K562 treated with DMSO at 1 percent for 4 hours (cell line): Measurements from ENCODE around the gene ARID1A. TPM values are rescaled to one million over a fixed set of nuclear protein-coding genes. Genes with fewer than 3 reads are reported as not detected.

Experiments
- total RNA-seq: library from RNA; unstranded; fragments of 300-600 nt; gene quantifications from 2 replicates; pipeline ENCODE4 v1.2.3, GENCODE V29; 2022; ENCODE audit not compliant: insufficient read depth

The ARID1A gene
- total RNA-seq, result 35.2 and 40.5 TPM in 2 replicates

DNA sequence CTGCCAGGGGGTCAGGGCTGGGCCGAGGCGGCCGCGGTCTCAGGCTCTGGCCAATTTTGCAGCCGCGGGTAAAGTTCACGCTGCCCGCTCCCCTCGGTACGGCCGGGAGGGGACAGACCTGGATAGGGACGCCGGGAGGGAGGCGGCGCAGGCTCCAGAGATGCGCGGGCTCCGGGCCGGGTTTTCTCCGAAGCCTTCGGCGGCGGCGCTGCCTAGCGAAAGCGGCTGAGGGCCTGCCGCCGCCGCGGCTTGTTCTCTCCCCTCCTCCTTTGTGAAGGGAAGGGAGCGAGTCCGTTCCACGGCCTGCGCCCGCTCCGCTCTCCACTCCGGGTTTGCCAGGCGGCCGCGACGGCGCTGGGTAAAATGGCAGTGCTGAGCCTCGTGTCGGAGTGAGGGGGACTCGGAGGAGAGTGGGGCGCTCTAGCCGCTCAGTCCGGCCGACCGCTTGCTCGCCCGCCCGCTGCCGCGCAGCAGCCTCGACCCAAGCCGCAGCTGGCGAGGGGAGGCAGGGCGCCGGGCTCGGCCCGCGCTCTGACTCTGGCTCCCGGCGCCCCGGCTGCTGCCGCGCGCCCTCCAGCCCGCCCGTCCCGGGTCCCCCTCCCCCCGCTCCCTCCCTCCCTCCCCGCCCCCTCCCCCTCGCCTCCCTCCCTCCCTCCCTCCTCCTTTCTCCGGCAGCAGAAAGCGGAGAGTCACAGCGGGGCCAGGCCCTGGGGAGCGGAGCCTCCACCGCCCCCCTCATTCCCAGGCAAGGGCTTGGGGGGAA lies at the start of gene ARID1A:
TSS of gene ARID1A (plus strand) at position 660 of the 763 bp plus-strand sequence. CDS start 389 bp downstream, outside the sequence.

DNA sequence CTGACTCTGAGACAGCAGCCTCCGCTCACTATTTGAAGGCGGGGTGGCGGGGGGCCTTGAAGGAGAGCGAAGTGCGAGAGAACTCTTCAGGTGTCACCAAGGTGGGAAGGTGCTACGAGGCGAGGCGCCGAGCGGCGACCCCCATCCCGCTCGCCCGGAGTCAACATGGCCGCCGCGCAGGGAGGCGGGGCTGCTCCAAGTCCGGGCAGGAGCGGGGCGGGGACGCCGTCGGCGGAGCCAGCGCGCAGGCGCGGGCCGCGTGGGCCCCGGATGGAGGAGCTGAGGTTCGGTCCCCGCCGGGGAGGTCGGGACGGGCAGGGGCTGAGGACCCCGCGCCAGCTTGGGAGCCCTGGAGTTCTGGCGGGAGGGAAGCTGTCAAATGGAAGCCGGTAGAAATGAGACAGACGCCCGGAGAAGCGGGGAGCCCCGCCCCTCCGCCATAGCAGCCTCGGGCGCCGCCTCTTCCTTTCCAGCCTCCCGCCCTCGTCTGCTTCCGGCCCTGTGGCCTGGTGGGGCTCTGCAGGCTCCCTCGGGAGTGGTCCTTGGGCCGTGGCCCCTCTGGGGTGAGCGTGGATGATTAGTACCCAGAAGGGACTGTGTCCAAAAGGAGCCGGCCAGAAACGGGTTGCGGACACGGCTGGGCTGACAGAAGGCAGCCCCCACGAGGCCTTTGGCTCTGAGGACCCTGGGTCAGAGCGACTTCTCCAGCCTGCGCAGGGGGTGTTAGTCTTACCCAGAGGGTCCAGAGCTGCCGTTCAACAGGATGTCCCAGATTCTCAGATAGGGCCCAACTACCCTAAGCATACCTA lies 92.1 kb downstream of the ARID1A start, which contains the start of gene PIGV:
TSS of gene PIGV (plus strand) at position 245 of the 809 bp plus-strand sequence. CDS start 2,866 bp downstream, outside the sequence.

DNA sequence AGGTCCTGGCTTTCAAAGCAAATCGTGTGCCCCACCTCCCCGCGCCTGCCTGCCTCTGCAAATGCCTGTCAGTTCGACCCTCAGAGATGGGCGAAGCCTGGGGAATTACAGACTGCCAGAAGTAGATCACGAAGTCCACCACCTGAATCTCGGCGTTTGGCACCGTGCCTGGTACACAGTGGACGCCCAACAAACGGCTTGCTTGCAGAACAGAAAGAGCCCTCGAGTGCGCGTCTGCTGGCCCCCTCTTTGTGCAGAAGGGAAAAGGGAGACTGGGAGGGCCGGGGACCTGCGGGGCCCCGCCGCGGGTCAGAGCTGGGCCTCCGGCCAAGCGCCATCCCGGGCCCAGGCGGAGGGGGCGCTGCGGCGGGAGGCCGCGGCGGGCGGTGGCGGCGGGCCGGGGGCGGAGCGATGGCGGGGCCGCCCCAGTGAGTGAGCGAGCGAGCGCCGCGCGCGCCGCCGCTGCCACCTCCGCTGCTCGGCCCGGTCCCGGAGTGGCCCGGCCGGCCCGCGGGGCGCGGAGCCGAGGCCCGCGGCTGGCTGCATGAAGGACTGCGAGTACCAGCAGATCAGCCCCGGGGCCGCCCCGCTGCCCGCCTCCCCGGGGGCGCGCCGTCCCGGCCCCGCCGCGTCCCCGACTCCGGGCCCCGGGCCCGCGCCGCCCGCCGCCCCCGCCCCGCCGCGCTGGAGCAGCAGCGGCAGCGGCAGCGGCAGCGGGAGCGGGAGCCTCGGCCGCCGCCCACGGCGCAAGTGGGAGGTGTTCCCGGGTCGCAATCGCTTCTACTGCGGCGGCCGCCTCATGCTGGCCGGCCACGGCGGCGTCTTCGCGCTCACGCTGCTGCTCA lies 130.7 kb downstream of the ARID1A start, which contains the start of gene ZDHHC18:
TSS of gene ZDHHC18 (plus strand) at position 428 of the 845 bp plus-strand sequence. CDS start at position 545, 117 bp downstream.

Other genes with a start within 250 kb of the ARID1A start
- 489 and 592 TPM in 2 replicates for gene HMGN2, start 223.6 kb upstream of the ARID1A start, total RNA-seq
- gene RPS6KA1, start 166.3 kb upstream of the ARID1A start, total RNA-seq, result 64.1 and 65.0 TPM in 2 replicates
- gene PIGV, start 91.9 kb downstream of the ARID1A start, total RNA-seq, result 11.0 and 11.3 TPM in 2 replicates
- gene ZDHHC18, start 130.7 kb downstream of the ARID1A start, total RNA-seq, result 24.9 and 29.1 TPM in 2 replicates
- 1.1 TPM in 2 replicates for gene SFN, start 167.1 kb downstream of the ARID1A start, total RNA-seq
- 23.9 and 30.3 TPM in 2 replicates for gene GPN2, start 194.3 kb downstream of the ARID1A start, total RNA-seq
- 19.8 and 20.9 TPM in 2 replicates for gene GPATCH3, start 204.5 kb downstream of the ARID1A start, total RNA-seq
- not detected in 2 replicates for gene NR0B2, start 218.0 kb downstream of the ARID1A start, total RNA-seq
- gene NUDC, start 225.7 kb downstream of the ARID1A start, total RNA-seq, result 153 and 159 TPM in 2 replicates